GM21367 (cell line): ENCODE measurements around the gene CORT.
"Not testable (repeated sequence)": the region's sequence is repeated elsewhere in the genome, so short reads cannot be mapped to it uniquely, and the experiment has no call there.

Experiments
- ATAC-seq: cut with Tn5 transposase; IDR thresholded peaks from one replicate; pipeline ENCODE4 v1.9.1; 2021; ENCODE audit not compliant: unreplicated experiment

The CORT gene

DNA sequence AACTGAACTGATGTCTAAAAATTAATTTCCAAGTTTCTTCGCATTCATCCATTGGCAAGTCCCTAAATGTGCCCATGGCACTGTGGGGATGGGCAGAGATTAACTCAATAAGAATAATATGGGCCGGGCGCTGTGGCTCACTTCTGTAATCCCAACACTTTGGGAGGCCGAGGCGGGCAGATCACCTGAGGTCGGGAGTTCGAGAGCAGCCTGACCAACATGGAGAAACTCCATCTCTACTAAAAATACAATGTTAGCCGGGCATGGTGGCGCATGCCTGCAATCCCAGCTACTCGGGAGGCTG lies 24.4 kb downstream of the CORT start:
- ATAC-seq: not testable (repeated sequence)

DNA sequence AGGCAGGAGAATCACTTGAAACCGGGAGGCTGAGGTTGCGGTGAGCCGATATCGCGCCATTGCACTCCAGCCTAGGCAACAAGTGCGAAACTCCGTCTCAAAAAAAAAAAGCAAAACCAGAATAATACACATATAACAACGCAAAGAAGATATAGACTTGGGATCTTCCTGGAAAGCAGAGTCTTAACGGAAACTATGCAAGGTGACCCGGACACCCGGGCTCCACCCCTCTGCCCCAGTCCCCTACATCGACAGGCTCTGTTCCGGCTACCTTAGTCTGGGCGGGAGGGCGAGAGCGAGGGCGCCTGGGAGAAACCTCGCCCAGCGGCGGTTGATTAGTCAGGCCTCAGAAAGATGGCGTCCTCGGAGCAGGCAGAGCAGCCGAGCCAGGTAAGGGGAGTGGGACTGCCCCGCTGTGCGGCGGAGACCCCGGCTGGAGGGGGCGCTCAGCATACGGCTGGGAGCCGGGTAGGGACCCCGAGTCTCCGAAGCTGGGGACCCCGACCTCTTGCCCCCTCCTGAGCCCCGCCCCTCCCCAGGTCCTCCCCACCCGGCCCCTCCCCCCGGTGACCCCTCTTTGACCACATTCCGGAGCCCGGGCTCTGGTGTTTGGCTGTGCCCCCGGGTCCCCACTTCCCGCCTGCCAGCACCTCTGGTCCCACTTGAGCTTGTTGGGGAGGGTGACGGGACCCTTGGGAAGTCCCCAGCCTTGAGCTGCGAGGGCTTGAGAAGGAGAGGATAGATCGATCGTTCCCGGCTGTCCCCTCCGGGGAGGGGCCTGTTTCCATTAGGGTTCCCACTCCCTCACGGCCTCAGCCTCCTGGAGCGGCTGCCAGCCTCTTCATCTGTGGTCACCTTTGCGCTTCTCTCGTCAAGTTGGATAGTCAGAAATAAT lies 25.0 kb downstream of the CORT start, which contains the start of gene PEX14:
Gene PEX14 (plus strand): TSS at position 338 of the 895 bp plus-strand sequence. CDS start 17 bp downstream, at position 355.
- ATAC-seq: peak; percentile 50

DNA sequence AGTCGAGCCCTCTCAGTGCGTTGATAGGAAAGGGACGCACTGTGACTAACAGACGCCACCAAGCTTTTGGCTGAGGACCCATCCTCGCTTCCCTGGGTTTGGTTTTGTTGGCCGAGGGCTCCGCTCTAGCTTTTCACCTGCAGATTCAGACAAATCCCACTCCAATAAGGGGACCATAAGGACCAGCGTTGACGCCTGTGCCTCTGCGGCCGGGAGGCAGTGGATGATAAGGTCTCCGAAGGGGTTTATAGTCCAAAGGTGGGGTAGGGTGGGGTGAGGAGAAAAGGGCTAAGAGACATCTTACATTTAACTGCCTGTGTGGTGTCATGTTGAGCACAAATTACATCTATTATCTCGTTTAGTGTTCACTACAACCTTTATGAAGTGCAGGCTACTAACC lies 25.7 kb downstream of the CORT start:
- no peak for ATAC-seq

DNA sequence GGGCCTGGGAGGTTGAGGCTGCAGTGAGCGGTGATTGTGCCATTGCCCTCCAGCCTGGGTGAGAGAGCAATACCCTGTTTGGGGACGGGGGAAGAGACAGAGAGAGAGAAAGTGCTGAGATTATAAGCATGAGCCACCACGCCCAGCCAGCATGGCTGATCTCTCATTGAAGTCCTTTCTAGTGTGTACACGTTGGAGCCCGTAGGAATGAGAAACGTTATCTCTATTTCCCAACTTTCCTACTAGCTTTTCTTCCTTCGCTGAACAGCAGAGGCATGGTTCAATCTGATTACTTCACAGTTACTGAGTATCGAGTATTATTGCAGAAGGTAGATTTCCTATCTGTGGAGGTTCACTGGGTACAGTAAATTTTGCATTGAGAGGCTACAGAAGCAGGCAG lies 29.5 kb downstream of the CORT start:
- no peak for ATAC-seq

DNA sequence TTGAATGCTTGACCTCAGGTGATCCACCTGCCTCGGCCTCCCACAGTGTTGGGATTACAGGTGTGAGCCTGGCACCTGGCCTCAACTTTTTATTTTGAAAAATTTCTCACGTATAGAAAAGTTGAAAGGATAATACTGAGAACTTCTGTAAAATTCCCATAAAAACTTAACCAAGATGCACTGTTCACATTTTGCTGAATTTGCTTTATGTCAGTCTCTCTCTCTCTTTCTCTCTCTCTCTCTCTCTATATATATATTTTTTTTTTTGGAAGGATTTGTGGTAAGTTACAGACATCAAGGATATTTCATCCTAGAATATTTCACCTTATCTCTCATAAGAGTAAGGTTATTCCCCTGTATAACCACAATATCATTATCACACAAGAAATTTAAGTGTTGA lies 30.8 kb downstream of the CORT start:
- ATAC-seq: no peak

DNA sequence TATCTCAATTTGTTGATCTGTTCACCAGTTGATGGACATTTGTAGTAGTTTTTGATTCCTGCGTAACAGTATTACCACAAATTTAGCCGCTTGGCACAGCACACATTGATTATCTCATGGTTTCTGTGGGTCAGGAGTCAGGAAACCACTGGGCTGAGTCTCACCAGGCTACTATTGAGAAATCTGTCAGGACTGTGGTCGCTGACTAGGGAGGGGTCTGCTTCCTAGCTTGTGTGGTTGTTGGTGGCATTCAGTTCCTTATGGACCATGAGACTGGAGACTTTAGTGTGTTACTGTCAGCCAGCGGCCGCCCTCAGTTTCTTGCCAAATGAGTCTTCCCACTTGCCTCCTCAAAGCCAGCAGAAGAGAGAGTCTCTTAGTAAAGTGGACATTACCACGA lies 34.7 kb downstream of the CORT start:
- ATAC-seq: no peak

DNA sequence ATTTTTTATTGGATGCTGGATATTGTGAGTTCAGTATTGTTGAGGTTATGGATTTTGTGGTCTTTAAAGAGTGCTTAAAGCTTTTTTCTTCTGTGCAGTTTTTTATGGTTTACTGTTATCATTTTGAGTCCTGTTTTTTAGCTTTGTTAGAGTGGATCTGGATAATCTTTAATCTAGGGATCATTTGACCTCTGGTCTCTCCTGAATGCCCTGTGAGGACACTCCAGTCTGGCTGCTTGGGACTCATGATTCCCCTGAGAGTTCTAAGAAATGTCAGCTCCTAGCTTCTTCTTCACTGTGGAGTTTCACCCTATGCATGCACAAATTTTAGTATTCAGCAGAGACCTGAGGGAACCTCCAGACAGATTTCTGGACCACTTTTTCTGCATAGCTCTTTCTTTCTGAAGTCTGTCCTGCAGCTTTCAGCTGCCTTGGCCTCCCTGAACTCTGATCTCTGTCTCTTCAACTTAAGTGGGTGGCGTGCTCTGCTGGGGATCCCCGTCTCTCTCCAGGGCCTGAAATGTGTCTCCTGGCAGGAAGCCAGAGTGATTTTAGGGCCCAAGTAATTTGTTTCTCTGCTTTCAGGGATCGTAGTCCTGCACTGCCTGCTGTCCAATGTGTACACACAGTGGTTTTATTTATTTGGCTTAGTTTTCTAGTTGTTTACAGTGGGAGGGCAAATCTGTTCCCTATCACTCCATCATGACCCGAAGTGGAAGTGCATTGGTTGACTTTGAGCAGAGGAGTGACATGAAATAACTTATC lies 39.6 kb downstream of the CORT start:
- no peak for ATAC-seq

DNA sequence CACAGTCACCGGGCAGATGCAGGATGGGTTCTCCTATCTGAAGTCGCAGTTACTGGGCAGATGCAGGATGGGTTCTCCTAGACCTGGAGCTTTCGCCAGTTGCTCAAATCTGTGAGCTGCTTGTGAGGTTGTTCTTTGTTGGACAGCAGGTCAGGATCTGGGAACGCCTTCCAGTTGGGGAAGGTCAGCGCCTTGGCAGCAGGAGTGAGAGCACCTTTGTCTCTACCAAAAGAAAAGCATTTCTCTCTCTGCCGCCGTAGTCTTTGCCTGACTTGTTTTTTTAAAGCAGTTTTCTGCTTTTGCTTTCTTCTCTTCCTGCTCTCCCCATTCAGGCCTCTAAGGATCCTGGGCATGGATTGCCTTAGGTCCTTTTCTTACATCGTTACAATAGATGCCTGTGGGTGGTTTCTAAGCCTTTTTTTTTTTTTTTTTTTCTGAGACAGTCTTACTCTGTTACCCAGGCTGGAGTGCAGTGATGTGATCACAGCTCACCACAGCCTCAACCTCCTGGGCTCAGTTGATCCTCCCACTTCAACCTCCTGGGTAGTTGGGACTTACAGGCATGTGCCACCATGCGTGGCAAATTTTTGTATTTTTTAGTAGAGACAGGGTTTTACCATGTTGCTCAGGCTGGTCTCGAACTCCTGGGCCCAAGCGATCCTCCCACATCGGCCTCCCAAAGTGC lies 40.6 kb downstream of the CORT start:
- ATAC-seq: no peak

DNA sequence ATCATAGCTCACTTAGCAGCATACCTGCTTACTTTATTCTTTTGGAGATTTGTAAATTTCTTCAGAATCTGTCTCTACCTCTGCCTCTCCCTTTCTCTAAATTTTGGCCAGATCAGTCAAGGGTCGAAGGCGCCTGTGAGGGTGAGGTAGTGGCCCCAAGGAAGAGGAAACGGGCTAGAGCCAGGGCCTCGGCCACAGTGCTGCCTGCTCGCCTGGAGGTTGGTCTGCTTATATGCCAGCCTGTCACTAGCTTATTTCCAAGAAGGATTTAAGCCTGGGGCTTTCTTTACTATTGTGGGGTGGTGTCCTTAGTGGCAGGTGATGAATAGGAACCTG lies 44.6 kb downstream of the CORT start:
- ATAC-seq: peak; percentile 4

DNA sequence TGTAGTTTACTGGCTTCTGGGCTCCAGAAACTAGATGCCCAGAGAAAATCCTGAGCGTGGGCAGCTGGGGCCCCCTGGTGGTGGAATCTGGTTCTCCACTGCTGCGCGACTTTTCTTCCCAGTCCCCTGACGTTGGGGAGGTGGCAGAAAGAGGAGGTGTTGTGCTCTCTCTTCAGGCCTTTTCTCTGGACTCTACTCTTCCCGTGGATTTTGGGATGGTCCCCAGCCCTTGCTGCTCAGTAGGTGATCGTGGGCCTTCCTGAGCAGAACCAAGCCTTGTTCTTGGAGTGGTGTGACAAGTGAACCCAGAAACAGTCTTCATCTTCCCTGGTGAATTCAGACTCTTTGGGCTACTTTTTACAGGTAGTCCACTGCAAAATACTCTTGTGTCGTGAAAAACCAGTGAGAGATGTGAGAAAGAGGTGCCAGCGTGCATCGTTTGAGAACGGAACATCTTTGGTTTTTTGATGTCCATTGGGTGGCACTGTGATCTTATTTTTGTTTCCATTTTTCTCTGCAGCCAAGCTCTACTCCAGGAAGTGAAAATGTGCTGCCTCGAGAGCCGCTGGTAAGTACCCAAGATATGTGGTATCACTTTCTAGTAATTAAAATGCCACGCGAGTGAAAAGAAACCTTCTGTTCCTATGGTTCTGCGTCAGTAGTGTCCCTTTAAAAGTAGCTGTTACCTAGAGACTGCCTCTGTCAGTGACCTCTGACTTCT lies 45.1 kb downstream of the CORT start:
- peak; percentile 51 for ATAC-seq

DNA sequence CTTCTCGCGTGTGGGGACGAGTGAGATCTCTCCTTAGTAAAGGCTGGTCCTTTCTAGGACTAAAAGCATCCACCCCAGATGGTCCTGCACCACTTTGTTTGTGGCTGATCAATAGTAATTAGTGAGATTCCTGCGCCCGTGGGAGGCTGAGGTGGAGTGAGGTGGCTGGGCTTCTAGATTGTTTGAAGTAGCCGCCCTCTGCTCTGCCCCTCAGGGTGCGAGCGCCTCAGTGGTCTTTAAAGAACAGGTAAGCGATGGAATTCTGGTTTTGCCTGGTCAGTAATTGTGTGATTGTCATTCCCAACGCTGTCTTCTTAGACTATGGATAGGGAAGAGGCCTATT lies 45.6 kb downstream of the CORT start:
- ATAC-seq: no peak

DNA sequence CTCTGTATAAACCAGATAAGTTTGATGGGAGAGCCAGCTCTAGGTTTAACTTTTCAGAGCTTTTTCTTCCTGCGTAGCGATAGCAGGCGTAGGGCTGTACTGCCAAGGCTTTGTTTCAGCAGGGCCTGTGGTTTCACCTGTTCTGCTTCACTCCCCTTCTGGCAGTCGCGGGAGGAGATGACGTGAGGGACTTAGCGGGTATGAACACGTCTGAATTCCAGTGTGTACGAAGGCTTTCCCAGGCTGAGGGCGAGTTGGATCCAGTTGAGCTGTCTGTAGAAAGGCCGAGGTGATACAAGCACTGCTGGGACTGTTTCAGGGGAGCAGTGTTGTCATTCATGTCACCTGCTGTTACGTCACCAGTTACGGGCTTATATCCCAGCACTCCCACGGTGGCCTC lies 46.1 kb downstream of the CORT start:
- no peak for ATAC-seq

DNA sequence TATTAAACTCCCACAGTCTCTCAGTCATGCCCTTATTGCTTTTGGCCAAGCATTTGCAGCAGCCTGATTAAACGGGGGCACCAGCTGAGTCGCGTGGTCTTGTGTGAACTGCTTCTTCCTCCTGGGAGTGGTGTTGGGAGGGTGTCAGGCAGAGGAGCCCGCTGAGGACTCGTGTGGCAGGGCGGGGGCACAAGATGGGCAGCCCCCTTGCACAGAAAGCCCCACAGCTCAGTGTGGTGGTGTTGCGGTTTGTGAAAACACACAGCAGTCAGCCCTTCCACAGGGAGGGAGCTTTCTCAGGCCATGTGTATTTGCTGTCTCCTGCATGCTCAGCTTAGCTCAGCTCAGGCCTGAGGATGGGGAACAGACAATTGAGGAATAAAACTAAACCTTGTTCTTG lies 47.3 kb downstream of the CORT start:
- no peak for ATAC-seq

DNA sequence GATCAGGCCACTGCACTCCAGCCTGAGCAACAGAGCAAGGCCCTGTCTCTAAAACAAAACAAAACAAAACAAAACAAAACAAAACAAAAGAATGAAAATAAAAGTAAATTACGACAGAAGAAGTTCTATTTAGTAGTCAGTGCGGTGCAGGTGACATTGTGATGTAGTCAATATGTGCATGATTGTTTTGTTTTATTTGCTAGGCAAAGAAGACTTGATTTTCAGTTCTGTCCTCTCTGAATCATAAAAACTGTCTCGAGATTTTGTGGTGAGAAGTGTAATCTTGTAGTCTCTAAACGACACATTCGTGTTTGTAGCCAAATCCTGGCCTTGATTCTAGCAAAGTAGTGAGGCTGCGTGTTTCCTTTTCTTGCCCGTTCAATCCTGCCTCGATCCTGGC lies 48.4 kb downstream of the CORT start:
- ATAC-seq: no peak
